Adipocyte (in vitro differentiated cells): ENCODE data around the gene CISD2.
"Not testable (repeated sequence)": the region's sequence is repeated elsewhere in the genome, so short reads cannot be mapped to it uniquely, and the experiment has no call there.

Experiments used
- DNase-seq: peaks from one replicate; pipeline ENCODE4 v3.0.0-alpha.2; 2015; ENCODE audit warnings: low read depth
- H3K27me3 ChIP-seq: replicated peaks from 2 replicates; pipeline ENCODE4 v1.7.0; 2013; ENCODE audit warnings: mild to moderate bottlenecking, low read length, moderate library complexity; ENCODE audit not compliant: control insufficient read depth, insufficient read depth
- H3K36me3 ChIP-seq: 2 replicates; pipeline ENCODE4 v1.7.0; 2013; ENCODE audit warnings: low read length, mild to moderate bottlenecking, moderate library complexity; ENCODE audit not compliant: control insufficient read depth, insufficient read depth, severe bottlenecking
- H3K4me1 ChIP-seq: 2 replicates; pipeline ENCODE4 v1.7.0; 2013; ENCODE audit warnings: mild to moderate bottlenecking, low read length, moderate library complexity; ENCODE audit not compliant: control insufficient read depth, insufficient read depth
- H3K4me3 ChIP-seq: 2 replicates; pipeline ENCODE4 v1.7.0; 2013; ENCODE audit warnings: mild to moderate bottlenecking, low read length, moderate library complexity
- H3K9ac ChIP-seq: 2 replicates; pipeline ENCODE4 v1.7.0; 2013; ENCODE audit warnings: mild to moderate bottlenecking, low read length, moderate library complexity
- H3K9me3 ChIP-seq: 2 replicates; pipeline ENCODE4 v1.7.0; 2013; ENCODE audit warnings: mild to moderate bottlenecking, low read length, moderate library complexity; ENCODE audit not compliant: control insufficient read depth

The CISD2 gene

DNA sequence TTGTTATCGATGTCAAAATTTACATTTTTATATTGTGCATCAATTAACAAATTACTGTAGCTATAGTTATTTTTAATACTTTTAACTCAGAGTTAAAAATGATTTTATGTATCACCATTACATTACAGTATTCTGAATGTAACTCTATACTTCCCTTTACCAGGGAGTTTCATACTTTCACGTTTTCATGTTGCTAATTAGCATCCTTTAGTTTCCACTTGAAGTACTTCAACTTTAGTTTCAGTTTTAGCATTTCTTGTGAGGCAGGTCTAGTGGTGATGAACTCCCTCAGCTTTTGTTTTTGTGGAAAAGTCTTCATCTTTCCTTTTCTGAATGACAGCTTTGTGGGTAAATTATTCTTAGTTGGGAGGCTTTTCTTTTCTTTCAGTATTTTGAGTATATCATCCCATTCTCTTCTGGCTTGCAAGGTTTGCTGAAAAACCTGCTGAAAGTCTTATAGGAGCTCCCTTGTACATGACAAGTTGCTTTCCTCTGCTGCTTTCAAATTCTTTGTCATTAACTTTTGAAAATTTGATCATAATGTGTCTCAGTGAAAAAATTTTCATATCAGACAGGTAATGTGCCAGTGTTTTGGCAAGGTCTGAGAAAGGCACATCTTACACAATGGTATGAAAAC, 9.8 kb upstream of the CISD2 start:
- no peak for DNase-seq
- no peak overlapping the region for H3K4me3 ChIP-seq
- H3K9me3 ChIP-seq, result peaks cover 13% of the 10 kb centered on the region

GRCh38 chr4:102860611-102861324, 8.0 kb upstream of the CISD2 start:
- H3K4me1 ChIP-seq, result no peaks in the 10 kb centered on the region
- DNase-seq, result no peak

More for the DNA sequence above, 9.8 kb upstream of the CISD2 start:
- H3K9ac ChIP-seq, result no peak overlapping the region
- no peaks in the 10 kb centered on the region for H3K36me3 ChIP-seq
- H3K4me1 ChIP-seq, result no peaks in the 10 kb centered on the region
- no peaks in the 10 kb centered on the region for H3K27me3 ChIP-seq

DNA sequence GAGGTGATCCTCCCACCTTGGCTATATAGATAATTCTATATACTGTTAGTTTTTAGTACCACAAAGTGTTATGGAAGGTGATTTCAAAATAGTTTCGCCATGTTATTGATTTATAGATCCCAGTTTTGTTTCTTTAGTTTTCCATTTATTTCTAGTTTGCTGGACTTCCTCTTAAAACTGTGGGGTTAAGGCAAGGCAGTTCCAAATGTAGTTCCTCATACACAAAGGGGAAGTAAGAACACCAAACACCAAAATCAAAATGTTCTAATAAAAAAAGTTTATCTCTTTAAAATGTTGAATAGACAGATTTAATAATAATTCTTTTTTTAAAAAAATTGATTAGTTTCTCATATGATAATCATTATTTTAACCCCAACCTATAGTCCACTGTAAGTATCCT, 6.8 kb upstream of the CISD2 start:
- peaks cover 13% of the 10 kb centered on the region for H3K9me3 ChIP-seq
- no peaks in the 10 kb centered on the region for H3K36me3 ChIP-seq
- DNase-seq, result no peak
- no peaks in the 10 kb centered on the region for H3K4me1 ChIP-seq
- H3K9ac ChIP-seq, result no peak overlapping the region
- no peaks in the 10 kb centered on the region for H3K27me3 ChIP-seq
- no peak overlapping the region for H3K4me3 ChIP-seq

More at GRCh38 chr4:102860611-102861324, 8.0 kb upstream of the CISD2 start:
- H3K4me3 ChIP-seq, result no peak overlapping the region
- peaks cover 13% of the 10 kb centered on the region for H3K9me3 ChIP-seq
- no peaks in the 10 kb centered on the region for H3K36me3 ChIP-seq
- H3K27me3 ChIP-seq, result no peaks in the 10 kb centered on the region
- no peak overlapping the region for H3K9ac ChIP-seq

DNA sequence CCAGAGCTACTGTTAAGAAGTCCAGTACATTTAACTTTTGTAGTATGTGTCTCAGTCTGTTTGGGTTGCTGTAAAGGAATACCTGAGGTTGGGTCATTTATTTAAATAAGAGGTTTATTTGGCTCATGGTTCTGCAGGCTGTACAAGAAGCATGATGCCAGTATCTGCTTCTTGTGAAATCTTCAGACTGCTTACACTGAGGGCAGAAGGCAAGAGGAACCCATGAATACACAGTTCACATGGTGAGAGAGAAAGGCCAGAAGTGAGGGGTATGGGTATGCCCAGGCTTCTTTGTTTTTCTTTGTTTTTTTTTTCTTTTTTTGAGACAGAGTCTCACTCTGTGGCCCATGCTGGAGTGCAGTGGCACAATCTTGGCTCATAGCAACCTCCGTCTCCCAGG, 6.0 kb upstream of the CISD2 start:
- Histone ChIP-seq H3K4me3 (no peak overlapping the region), H3K36me3 (no peaks in the 10 kb centered on the region), H3K9ac (no peak overlapping the region), H3K4me1 (peaks cover 2% of the 10 kb centered on the region), H3K9me3 (peaks cover 13% of the 10 kb centered on the region), H3K27me3 (no peaks in the 10 kb centered on the region)
- DNase-seq, result no peak

GRCh38 chr4:102865327-102865726, 3.5 kb upstream of the CISD2 start:
- DNase-seq, H3K9me3 ChIP-seq: not testable (repeated sequence)

DNA sequence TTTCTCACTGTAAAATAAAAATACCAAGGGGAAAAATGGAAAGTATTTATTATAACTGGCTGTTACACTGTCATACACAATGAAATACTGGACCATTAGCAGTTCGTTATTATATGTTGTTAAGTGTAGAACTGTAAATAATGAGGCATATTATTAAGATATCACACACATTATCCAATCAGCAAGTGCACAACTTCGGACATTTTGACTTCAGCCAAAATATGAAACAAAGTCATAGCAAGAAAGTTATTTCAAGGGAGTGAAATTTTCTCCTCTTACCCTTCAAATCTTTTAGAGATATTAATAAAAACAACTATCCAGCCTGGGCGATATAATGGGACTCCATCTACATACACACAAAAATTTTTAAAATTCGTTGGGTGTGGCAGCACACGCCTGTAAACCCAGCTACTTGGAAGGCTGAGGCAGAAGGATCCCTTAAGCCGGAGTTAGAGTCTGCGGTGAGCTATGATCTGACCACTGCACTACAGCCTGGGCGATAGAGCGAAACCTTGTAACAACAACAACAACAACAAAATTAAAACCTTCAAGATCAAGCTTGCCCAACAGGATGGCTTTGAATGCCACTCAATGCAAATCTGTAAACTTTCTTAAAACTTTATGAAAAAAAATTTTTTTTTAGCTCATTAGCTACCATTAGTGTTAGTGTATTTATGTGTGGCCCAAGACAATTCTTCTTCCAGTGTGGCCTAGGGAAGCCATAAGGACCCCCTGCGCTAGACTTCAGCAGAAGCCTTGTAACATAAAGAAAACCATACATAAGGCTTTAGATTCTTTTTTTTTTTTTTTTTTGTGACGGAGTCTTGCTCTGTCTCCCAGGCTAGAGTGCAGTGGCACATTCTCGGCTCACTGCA, 1.3 kb upstream of the CISD2 start:
- Histone ChIP-seq H3K4me3 (peak overlapping the region; percentile 92), H3K4me1 (peaks cover 24% of the 10 kb centered on the region), H3K36me3 (no peaks in the 10 kb centered on the region), H3K27me3 (no peaks in the 10 kb centered on the region), H3K9ac (peak overlapping the region; percentile 94), H3K9me3 (no peaks in the 10 kb centered on the region)
- DNase-seq, result no peak

More at GRCh38 chr4:102865327-102865726, 3.5 kb upstream of the CISD2 start:
- H3K9ac ChIP-seq, H3K36me3 ChIP-seq, H3K4me3 ChIP-seq, H3K27me3 ChIP-seq: not testable (repeated sequence)
- peaks cover 13% of the 10 kb centered on the region for H3K4me1 ChIP-seq

DNA sequence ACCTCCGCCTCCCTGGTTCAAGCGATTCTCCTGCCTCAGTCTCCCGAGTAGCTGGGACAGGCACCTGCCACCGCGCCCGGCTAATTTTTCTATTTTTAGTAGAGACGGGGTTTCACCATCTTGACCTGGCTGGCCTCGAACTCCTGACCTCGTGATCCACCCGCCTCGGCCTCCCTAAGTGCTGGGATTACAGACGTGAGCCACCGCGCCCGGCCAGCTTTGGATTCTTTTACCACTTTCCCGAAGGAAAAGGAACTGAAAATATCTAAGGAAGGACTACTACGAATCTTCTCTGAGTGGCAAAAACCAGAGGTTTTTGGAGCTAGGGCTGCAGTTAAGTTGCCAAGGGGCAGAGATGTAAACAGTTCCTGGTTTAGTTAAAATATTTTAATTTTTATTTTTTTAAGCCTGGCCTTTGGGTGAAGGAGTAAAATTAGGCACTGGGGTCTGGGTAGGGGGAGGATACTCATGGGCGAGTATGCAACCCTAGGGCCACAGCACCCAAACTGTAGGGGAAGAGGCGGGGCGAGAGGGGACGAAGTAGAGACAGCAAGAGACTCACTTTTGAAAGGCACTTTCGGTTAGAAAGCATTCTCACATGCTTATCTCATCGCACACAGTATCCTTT, 525 bp upstream of the CISD2 start:
- Histone ChIP-seq H3K4me1 (peaks cover 24% of the 10 kb centered on the region), H3K4me3 (peak overlapping the region; percentile 92), H3K9me3 (no peaks in the 10 kb centered on the region), H3K27me3 (no peaks in the 10 kb centered on the region), H3K9ac (peak overlapping the region; percentile 94), H3K36me3 (peaks cover 2% of the 10 kb centered on the region)
- no peak for DNase-seq

- peak overlapping the region; percentile 94 for H3K9ac ChIP-seq
- no peaks in the 10 kb centered on the region for H3K27me3 ChIP-seq
- H3K4me1 ChIP-seq, result peaks cover 24% of the 10 kb centered on the region
- peak overlapping the region; percentile 92 for H3K4me3 ChIP-seq
- no peak for DNase-seq
- H3K9me3 ChIP-seq, result no peaks in the 10 kb centered on the region
- peaks cover 2% of the 10 kb centered on the region for H3K36me3 ChIP-seq
These were observed 891 bp downstream of the CISD2 start for GRCh38 chr4:102869569-102870197.

GRCh38 chr4:102871772-102872171, 3.0 kb downstream of the CISD2 start:
- no peak for DNase-seq
- no peaks in the 10 kb centered on the region for H3K9me3 ChIP-seq
- peaks cover 24% of the 10 kb centered on the region for H3K4me1 ChIP-seq
- no peak overlapping the region for H3K4me3 ChIP-seq
- no peaks in the 10 kb centered on the region for H3K27me3 ChIP-seq
- no peak overlapping the region for H3K9ac ChIP-seq
- peaks cover 2% of the 10 kb centered on the region for H3K36me3 ChIP-seq

GRCh38 chr4:102877477-102878106, 8.8 kb downstream of the CISD2 start:
- H3K9ac ChIP-seq, H3K4me3 ChIP-seq, H3K36me3 ChIP-seq, H3K4me1 ChIP-seq, H3K27me3 ChIP-seq, DNase-seq, H3K9me3 ChIP-seq: not testable (repeated sequence)
